Urothelium cell line (cell line): ENCODE data around the gene SGK2.
"Not testable (repeated sequence)": the region's sequence is repeated elsewhere in the genome, so short reads cannot be mapped to it uniquely, and the experiment has no call there.

Experiments used
- DNase-seq: peaks from one replicate; pipeline ENCODE4 v3.0.0; 2011; ENCODE audit warnings: low spot score, mixed read lengths
- FAIRE-seq: peaks from 2 replicates; lab custom pipeline; 2011; peaks lifted over from hg19 to GRCh38; lab: Jason Lieb, UNC

SGK2 gene

GRCh38 chr20:43560974-43561373, 2.1 kb downstream of the SGK2 start:
- FAIRE-seq, result no peak
- DNase-seq, result no peak

- FAIRE-seq, result no peak
- no peak for DNase-seq
Observed at GRCh38 chr20:43563429-43563828, 4.6 kb downstream of the SGK2 start.

- no peak for FAIRE-seq
Observed at GRCh38 chr20:43563991-43564390, 5.2 kb downstream of the SGK2 start.

GRCh38 chr20:43564455-43564854, 5.6 kb downstream of the SGK2 start:
- FAIRE-seq, result peak; percentile 32
- no peak for DNase-seq

More at GRCh38 chr20:43563991-43564390, 5.2 kb downstream of the SGK2 start:
- DNase-seq, result no peak

- no peak for FAIRE-seq
Observed at GRCh38 chr20:43564993-43565757, 6.3 kb downstream of the SGK2 start.

GRCh38 chr20:43565758-43566104, 6.9 kb downstream of the SGK2 start:
- DNase-seq (no peak), FAIRE-seq (no peak)

More at GRCh38 chr20:43564993-43565757, 6.3 kb downstream of the SGK2 start:
- DNase-seq, result no peak

- FAIRE-seq (no peak), DNase-seq (no peak)
Observed at GRCh38 chr20:43567477-43567876, 8.7 kb downstream of the SGK2 start.

- DNase-seq, result no peak
- no peak for FAIRE-seq
Observed at GRCh38 chr20:43568706-43569105, 9.9 kb downstream of the SGK2 start.

- no peak for FAIRE-seq
- no peak for DNase-seq
Observed at GRCh38 chr20:43569282-43569681, 10.5 kb downstream of the SGK2 start.

- FAIRE-seq (no peak), DNase-seq (no peak)
Observed at GRCh38 chr20:43570496-43570895, 11.7 kb downstream of the SGK2 start.

- DNase-seq (no peak), FAIRE-seq (no peak)
Observed at GRCh38 chr20:43571310-43571709, 12.5 kb downstream of the SGK2 start.

- DNase-seq (no peak), FAIRE-seq (no peak)
Observed at GRCh38 chr20:43571771-43572170, 12.9 kb downstream of the SGK2 start.

- no peak for DNase-seq
Observed at GRCh38 chr20:43572891-43573290, 14.1 kb downstream of the SGK2 start.

GRCh38 chr20:43576108-43576507, 17.3 kb downstream of the SGK2 start:
- no peak for FAIRE-seq
- DNase-seq, result no peak

More at GRCh38 chr20:43572891-43573290, 14.1 kb downstream of the SGK2 start:
- no peak for FAIRE-seq

GRCh38 chr20:43579861-43580793, 21.3 kb downstream of the SGK2 start:
- DNase-seq (no peak), FAIRE-seq (no peak)

GRCh38 chr20:43583133-43583864, 24.5 kb downstream of the SGK2 start:
- FAIRE-seq (no peak), DNase-seq (no peak)

GRCh38 chr20:43583982-43584432, 25.2 kb downstream of the SGK2 start:
- peak; percentile 86 for DNase-seq
- no peak for FAIRE-seq

- no peak for DNase-seq
- FAIRE-seq, result no peak
Observed at GRCh38 chr20:43584448-43585136, 25.8 kb downstream of the SGK2 start.

GRCh38 chr20:43586641-43587040, 27.8 kb downstream of the SGK2 start:
- DNase-seq, result no peak
- FAIRE-seq, result no peak

GRCh38 chr20:43588526-43588925, 29.7 kb downstream of the SGK2 start:
- not testable (repeated sequence) for DNase-seq, FAIRE-seq
